Panc1 (cell line): Measurements from ENCODE around the gene CEP170.

ENCODE experiments used
- CTCF ChIP-seq: fragments of 450-650 bp; IDR thresholded peaks from 2 replicates; pipeline ENCODE4 v1.5.1; 2017; ENCODE audit warnings: mild to moderate bottlenecking
- POLR2AphosphoS5 ChIP-seq: IDR thresholded peaks from 2 replicates; pipeline ENCODE4 v1.6.1; 2012; ENCODE audit warnings: mild to moderate bottlenecking, low read depth, low read length, moderate library complexity
- SIN3A ChIP-seq: IDR thresholded peaks from 2 replicates; pipeline ENCODE4 v1.6.1; 2012; ENCODE audit warnings: low read depth, mild to moderate bottlenecking, low read length, moderate library complexity, borderline replicate concordance; ENCODE audit not compliant: insufficient read depth

- no peak for TF ChIP-seq CTCF
- peak; percentile 74 for TF ChIP-seq POLR2AphosphoS5
- peak; percentile 89; the same call in 1 of the 2 replicates for TF ChIP-seq SIN3A
Measured at GRCh38 chr1:243255791-243256512, 871 bp upstream of the CEP170 start, which contains the start of gene SDCCAG8.
